Transverse colon (tissue), 3 donors: ENCODE measurements around the gene ALK.

Experiments used
- CTCF ChIP-seq, 5 experiments: fragments of 200-600 bp in 3 of 5; fragments of 450-650 bp in 2 of 5; sonication (generic) in 3 of 5; IDR thresholded peaks; 1 replicate in 2 of 5; 2 replicates in 3 of 5; pipeline ENCODE4 v1.5.1; 2016 to 2017; ENCODE audit warnings: antibody characterized with exemption in 5 of 5, inconsistent platforms in 3 of 5, mild to moderate bottlenecking in 2 of 5, moderate library complexity in 1 of 5
- EP300 ChIP-seq: sonication (generic); formaldehyde crosslinking; IDR thresholded peaks from one replicate; pipeline ENCODE4 v1.6.1; 2017; ENCODE audit warnings: antibody characterized with exemption, low read depth
- POLR2A ChIP-seq: fragments of 450-650 bp; IDR thresholded peaks from one replicate; pipeline ENCODE4 v1.6.1; 2016; ENCODE audit warnings: antibody characterized with exemption, mild to moderate bottlenecking, moderate library complexity

- TF ChIP-seq CTCF (IDR thresholded peaks at IDR 0.05): no peak
- TF ChIP-seq EP300: no peak
- no peak for TF ChIP-seq POLR2A
Measured at GRCh38 chr2:29582062-29582461, 339.3 kb downstream of the ALK start.
